GM18505 (cell line): ENCODE measurements around the gene DAPK1.

ENCODE experiments used
- ATAC-seq: cut with Tn5 transposase; IDR thresholded peaks from one replicate; pipeline ENCODE4 v1.9.1; 2021; ENCODE audit not compliant: unreplicated experiment
- POLR2A ChIP-seq: IDR thresholded peaks from 4 replicates; pipeline ENCODE4 v1.6.1; 2011; ENCODE audit warnings: borderline replicate concordance; ENCODE audit not compliant: insufficient read depth, insufficient read length; ENCODE audit errors: extremely low read depth

The DAPK1 gene

DNA sequence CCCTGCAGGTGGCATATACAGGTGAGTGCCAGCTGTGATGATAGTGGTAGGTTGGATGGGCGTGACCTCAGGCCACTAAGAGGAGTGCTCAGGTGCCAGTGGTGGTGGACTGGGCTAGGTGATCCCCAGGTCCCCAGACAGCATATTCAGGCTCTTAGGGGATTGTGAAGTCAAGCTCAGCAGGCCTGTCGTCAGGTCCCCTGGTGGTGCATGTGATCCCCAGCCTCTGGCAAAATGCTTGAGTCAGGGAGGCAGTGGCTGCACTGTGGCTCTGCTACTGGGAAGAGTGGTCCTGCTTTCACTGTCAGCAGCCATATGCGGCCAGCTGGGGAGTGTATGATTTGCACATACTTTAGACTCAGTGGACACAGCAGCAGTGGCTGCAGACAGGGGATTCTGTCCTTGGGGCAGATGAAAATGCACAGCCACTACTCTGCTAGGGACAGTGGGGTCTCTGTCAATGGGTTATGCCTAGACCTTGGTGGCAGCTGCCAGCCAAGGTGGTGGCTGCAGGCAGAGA, 196.6 kb downstream of the DAPK1 start:
- no peak for ATAC-seq
- no peak for TF ChIP-seq POLR2A

DNA sequence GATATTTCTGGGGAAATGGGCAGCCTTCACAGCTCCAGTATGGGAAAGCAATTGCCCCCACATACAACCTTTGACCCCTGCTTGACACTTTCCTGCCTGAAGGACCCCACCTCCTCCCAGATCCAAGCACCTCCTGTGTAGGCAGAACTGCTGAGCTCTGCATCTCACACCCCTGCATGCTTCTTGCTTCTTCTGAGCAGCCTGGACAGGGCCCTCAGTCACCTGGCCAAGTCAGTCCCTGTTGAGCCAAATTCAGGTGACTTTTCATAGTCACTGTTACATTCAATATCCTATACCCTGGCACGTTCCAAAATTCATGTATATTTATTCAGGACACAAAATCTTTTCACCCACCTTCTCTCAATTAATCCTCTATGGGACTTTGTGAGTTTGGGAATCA, 197.9 kb downstream of the DAPK1 start:
- no peak for ATAC-seq

DNA sequence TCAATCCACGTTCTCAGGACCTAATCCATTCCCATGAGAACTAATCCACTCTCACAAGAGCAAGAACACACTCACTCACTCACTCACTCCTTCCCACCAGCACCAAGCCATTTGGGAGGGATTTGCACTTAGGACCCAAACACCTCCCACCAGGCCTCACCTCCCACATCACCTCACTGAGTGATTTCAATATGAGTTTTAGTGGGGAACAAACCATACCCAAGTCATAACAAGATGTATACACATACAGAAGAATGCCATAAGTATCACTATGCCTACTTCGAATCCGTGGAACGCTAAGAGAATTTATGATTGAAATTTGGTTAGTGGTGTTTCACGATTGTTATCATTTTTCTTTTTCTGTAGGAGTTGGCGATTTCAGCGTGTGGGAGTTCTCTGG, 199.0 kb downstream of the DAPK1 start:
- ATAC-seq: no peak
- TF ChIP-seq POLR2A: no peak

More for the DNA sequence above, 197.9 kb downstream of the DAPK1 start:
- no peak for TF ChIP-seq POLR2A

DNA sequence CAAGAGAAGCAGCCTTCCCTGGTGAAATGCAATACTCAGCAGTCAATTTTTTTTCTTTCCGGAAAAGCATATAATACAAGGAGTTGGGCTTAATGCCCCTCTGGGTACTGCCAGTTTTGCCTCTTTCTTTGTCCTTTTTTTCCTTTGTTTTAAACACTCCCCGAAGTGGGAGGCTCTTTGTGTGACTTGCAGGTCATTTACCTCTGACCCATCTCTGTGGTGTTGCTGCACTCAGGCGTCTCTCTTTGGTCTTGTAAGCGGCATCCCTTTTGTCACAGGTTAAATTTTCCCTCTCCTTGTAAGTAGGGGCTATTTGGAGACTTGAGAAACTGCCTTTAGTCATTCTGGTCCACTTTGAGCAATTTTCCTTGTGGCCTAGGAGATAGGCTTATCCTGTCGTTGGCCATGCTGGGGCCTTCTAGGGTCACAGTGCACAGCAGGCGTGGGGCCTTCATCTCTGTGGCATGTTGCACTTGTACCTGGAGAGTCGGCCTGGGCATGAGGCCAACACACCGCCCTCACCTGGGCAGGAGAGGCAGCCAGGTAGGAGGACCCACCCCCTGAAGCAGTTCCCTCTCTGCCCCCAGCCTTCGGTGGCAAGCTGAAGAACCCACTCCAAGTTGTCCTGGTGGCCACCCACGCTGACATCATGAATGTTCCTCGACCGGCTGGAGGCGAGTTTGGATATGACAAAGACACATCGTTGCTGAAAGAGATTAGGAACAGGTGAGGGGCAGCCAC, 200.6 kb downstream of the DAPK1 start:
- TF ChIP-seq POLR2A: no peak
- ATAC-seq: no peak

DNA sequence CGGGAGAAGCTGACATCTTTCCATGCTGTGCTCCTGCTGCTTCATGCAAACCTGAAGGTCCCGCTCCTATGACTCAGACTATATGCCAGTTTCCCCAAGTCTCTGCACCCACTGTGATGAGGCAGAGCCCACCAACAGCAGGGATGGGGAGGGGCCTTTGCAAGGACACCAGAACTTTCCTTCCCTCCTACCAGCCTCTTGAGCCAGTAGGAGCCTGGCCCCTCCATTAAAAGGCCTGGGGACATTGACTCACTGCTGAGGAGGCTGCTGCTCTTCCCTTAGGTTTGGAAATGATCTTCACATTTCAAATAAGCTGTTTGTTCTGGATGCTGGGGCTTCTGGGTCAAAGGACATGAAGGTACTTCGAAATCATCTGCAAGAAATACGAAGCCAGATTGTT, 202.2 kb downstream of the DAPK1 start:
- no peak for TF ChIP-seq POLR2A
- ATAC-seq: no peak

DNA sequence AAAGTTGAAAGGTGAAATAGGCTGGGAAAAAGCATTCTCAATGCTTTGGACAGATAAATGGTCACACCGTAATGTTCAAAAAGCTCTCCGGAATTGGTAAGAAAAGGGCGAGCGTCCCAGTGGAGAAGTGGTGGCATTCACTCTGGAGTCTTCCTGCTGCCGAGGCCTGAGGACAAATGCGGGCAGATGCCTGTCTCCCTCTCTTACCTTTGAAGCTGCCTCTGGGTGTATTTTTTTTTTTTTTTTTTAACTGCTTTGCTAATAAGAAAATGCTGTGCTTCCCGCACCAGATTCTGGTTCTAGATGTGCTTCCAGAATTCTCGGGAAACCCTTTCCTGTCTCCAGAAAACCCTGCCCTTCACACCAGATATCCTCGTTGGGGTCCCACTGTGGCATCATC, 203.8 kb downstream of the DAPK1 start:
- ATAC-seq: no peak
- no peak for TF ChIP-seq POLR2A

DNA sequence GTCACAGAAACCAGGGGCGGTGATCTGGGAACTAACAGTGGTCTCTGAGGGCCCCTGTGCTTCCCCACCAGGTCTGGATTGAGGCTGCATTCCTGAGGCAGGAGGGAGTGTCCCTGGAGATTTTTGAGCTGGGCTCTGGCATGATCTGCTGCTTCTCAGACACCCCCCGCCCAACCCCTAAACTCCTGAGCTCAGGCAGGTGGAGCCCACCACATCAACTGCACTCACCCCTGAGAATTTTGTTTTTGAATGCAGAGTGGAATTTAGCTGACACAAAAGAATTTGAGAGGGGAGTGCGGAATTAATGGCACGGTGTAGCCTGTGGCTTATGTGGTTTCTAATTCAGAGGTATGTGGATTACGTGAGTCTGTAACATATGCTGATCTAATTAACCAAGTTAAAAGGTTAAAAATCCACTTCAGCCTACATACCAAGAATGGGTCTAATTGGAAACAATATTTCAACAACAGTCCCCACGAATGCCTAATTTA, 204.3 kb downstream of the DAPK1 start:
- no peak for TF ChIP-seq POLR2A
- no peak for ATAC-seq

DNA sequence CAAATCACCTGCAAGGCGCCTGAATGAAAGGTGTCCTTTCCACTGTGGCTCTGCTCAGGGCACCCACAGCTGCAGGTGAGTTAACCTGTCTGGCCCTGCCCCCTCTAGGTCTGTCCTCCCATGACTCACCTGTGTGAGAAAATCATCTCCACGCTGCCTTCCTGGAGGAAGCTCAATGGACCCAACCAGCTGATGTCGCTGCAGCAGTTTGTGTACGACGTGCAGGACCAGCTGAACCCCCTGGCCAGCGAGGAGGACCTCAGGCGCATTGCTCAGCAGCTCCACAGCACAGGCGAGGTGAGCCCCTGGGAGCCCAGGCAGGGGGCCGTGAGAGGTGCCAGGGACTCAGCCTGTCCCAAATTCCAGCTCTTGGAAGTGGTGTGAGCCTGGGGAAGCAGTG, 205.3 kb downstream of the DAPK1 start:
- no peak for TF ChIP-seq POLR2A
- no peak for ATAC-seq

DNA sequence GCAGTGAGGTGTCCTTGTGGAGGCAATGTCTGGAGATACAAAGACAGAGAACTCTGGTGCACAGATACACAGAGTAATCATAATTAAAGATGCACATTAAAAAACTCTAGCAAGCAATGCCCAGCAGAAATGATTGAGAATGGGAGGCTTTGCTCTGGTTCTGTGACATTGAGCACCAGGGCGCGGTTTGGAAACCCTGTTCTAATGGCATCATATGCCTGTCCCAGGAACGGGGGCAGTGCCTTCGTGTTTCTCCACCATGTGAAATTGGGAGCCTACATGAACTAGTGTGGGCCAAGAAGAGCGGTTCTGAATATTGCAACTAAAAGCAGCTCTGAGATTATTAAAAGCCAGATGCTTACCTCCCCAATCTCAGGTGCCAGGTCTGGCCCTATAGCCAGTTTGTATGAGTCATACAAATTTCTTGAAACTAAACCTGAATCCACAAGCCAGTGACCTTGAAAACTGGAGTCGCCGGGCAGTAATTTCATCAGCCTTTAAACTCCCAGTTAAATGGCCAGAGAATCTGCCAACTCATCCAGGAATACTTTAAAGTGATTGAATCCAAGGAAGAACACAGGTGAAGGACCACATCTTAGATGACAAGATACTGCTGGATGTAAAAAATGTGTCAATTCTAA, 206.1 kb downstream of the DAPK1 start:
- TF ChIP-seq POLR2A: no peak
- no peak for ATAC-seq

DNA sequence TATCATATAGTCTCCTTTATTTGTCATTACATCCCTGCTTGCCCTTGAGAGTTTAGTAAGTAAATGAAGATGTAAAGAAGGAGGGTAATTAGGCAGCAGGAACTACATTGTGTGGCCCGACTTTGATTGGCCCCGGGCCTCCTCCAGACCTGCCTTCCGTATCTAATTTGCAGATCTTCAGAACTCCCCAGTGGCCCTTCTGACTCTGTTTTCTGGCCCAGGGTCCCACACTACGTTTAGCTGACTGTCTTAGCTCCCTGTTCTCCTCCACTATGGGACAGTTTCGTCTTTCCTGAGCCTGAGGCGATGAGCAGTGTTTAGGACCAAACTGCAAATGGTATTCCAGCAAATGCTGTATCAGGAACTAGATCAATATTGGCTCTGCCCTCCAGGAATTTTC, 206.7 kb downstream of the DAPK1 start:
- no peak for TF ChIP-seq POLR2A
- ATAC-seq: no peak

DNA sequence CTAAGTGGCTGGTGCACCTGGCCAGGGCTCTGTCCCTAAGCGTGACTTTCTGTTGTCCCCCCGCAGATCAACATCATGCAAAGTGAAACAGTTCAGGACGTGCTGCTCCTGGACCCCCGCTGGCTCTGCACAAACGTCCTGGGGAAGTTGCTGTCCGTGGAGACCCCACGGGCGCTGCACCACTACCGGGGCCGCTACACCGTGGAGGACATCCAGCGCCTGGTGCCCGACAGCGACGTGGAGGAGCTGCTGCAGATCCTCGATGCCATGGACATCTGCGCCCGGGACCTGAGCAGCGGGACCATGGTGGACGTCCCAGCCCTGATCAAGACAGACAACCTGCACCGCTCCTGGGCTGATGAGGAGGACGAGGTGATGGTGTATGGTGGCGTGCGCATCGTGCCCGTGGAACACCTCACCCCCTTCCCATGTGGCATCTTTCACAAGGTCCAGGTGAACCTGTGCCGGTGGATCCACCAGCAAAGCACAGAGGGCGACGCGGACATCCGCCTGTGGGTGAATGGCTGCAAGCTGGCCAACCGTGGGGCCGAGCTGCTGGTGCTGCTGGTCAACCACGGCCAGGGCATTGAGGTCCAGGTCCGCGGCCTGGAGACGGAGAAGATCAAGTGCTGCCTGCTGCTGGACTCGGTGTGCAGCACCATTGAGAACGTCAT, 208.5 kb downstream of the DAPK1 start:
- ATAC-seq: no peak
- no peak for TF ChIP-seq POLR2A

DNA sequence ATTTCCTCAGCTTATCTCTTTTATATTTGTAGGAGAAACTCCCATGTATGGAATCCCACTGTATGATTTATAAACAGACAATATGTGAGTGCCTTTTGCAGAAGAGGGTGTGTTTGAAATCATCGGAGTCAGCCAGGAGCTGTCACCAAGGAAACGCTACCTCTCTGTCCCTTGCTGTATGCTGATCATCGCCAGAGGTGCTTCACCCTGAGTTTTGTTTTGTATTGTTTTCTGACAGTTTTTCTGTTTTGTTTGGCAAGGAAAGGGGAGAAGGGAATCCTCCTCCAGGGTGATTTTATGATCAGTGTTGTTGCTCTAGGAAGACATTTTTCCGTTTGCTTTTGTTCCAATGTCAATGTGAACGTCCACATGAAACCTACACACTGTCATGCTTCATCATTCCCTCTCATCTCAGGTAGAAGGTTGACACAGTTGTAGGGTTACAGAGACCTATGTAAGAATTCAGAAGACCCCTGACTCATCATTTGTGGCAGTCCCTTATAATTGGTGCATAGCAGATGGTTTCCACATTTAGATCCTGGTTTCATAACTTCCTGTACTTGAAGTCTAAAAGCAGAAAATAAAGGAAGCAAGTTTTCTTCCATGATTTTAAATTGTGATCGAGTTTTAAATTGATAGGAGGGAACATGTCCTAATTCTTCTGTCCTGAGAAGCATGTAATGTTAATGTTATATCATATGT, 210.3 kb downstream of the DAPK1 start:
- TF ChIP-seq POLR2A: no peak
- no peak for ATAC-seq

DNA sequence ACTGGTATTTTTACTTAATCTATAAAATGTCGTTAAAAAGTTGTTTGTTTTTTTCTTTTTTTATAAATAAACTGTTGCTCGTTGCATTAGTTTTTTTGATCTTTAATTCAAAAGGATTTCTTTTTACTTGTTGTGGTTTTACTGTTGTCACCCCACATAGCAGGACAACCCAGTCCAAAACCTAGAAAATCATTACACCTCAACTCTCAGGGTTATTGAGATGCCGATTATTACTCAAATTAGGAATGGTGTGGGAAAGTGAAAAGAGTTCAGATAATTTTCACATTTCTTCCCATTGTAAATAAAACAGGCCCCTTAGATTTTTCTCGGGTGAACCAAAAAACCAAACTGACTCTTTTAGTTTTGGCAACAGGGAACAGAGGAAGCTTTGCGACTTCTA, 210.9 kb downstream of the DAPK1 start:
- no peak for TF ChIP-seq POLR2A
- no peak for ATAC-seq
